Fibroblast of lung (primary cell): ENCODE data around the gene TSPAN3. TPM values are rescaled to one million over a fixed set of nuclear protein-coding genes. Genes with fewer than 3 reads are reported as not detected.

Experiments used
- DNase-seq, 2 donors: peaks; one replicate each; pipeline versions ENCODE4 v3.0.0 to v3.0.0-alpha.2; 2010; ENCODE audit warnings: low read depth in 2 of 2
- H2AFZ ChIP-seq: 2 replicates; pipeline ENCODE4 v1.5.1; 2012; ENCODE audit warnings: low read length, control low read depth, inconsistent platforms
- H3K27ac ChIP-seq: 2 replicates; pipeline ENCODE4 v1.5.1; 2011; ENCODE audit warnings: low read length, control low read depth; ENCODE audit not compliant: insufficient read depth
- H3K27me3 ChIP-seq: 2 replicates; pipeline ENCODE4 v1.5.1; 2011; ENCODE audit warnings: mild to moderate bottlenecking, low read length; ENCODE audit not compliant: control insufficient read depth, insufficient read depth
- H3K36me3 ChIP-seq: 2 replicates; pipeline ENCODE4 v1.5.1; 2011; ENCODE audit warnings: low read length; ENCODE audit not compliant: control insufficient read depth, insufficient read depth
- H3K4me1 ChIP-seq: 2 replicates; pipeline ENCODE4 v1.5.1; 2011; ENCODE audit warnings: low read length; ENCODE audit not compliant: control insufficient read depth, insufficient read depth; ENCODE audit errors: extremely low read depth
- H3K4me2 ChIP-seq: 2 replicates; pipeline ENCODE4 v1.5.1; 2011; ENCODE audit warnings: low read length, control low read depth; ENCODE audit not compliant: insufficient read depth; ENCODE audit errors: extremely low read depth
- H3K4me3 ChIP-seq, 4 experiments: fragments of 200-600 bp in 1 of 4; sonication (generic) in 1 of 4; replicated peaks in 1 of 4; 2 replicates each; pipeline ENCODE4 v1.5.1; 2011 to 2016; ENCODE audit warnings: low read length in 4 of 4, low read depth in 3 of 4, mild to moderate bottlenecking in 3 of 4, control low read depth in 2 of 4, inconsistent platforms in 1 of 4, mixed read lengths in 1 of 4; ENCODE audit not compliant: insufficient read depth in 1 of 4; ENCODE audit errors: control extremely low read depth in 1 of 4
- H3K79me2 ChIP-seq: 2 replicates; pipeline ENCODE4 v1.5.1; 2012; ENCODE audit warnings: mild to moderate bottlenecking, low read length, inconsistent platforms; ENCODE audit not compliant: control insufficient read depth, insufficient read depth
- H3K9ac ChIP-seq: 2 replicates; pipeline ENCODE4 v1.5.1; 2011; ENCODE audit warnings: mild to moderate bottlenecking, low read length, control low read depth; ENCODE audit not compliant: insufficient read depth
- H3K9me3 ChIP-seq: 2 replicates; pipeline ENCODE4 v1.5.1; 2012; ENCODE audit warnings: low read depth, low read length; ENCODE audit not compliant: control insufficient read depth, insufficient read depth
- H4K20me1 ChIP-seq: 2 replicates; pipeline ENCODE4 v1.5.1; 2011; ENCODE audit warnings: low read length; ENCODE audit not compliant: control insufficient read depth, insufficient read depth; ENCODE audit errors: extremely low read depth
- CTCF ChIP-seq, 2 donors: IDR thresholded peaks in 1 of 2; conservative IDR thresholded peaks in 1 of 2; 1 replicate in 1 of 2; 2 replicates in 1 of 2; pipeline ENCODE4 v1.5.1; 2011 to 2012; ENCODE audit warnings: low read length in 2 of 2, control low read depth in 1 of 2, inconsistent platforms in 1 of 2, low read depth in 1 of 2, mild to moderate bottlenecking in 1 of 2
- EZH2 ChIP-seq: IDR thresholded peaks from 2 replicates; pipeline ENCODE4 v1.5.1; 2012; ENCODE audit warnings: low read length, control low read depth, mild to moderate bottlenecking; ENCODE audit errors: missing control alignments
- polyA plus RNA-seq, 2 donors: library from polyadenylated mRNA; depleted of rRNA in 1 of 2; stranded (reverse) in 1 of 2; unstranded in 1 of 2; fragments of >200 nt; gene quantifications; 2 replicates each; pipeline ENCODE4 v1.2.1, GENCODE V29; 2011 to 2012; ENCODE audit warnings: missing spikeins in 1 of 2
- total RNA-seq: library from RNA; depleted of rRNA; stranded (reverse); fragments of >200 nt; gene quantifications from 2 replicates; pipeline ENCODE4 v1.2.1, GENCODE V29; 2014

The TSPAN3 gene
- total and polyA plus RNA-seq, 2 donors (not counting 1 experiment from before 2014, with no cell fraction given), result 225 to 472 TPM

- Histone ChIP-seq H2AFZ (no peak overlapping the region), H3K4me3 (no peak overlapping the region), H3K79me2 (no peaks in the 10 kb centered on the region), H3K4me2 (no peak overlapping the region), H3K36me3 (peaks cover 10% of the 10 kb centered on the region), H4K20me1 (no peaks in the 10 kb centered on the region), H3K9me3 (no peaks in the 10 kb centered on the region), H3K9ac (no peak overlapping the region), H3K27ac (no peak overlapping the region), H3K27me3 (no peaks in the 10 kb centered on the region), H3K4me1 (no peaks in the 10 kb centered on the region)
- DNase-seq, result no peak
- TF ChIP-seq CTCF (conservative IDR thresholded peaks at IDR 0.05 in 1 of 2, IDR thresholded peaks at IDR 0.05 in 1 of 2; ENCODE audit: low read depth in 1 of 2, low read length in 2 of 2) (no peak), EZH2 (no peak)
Measured at GRCh38 chr15:77032647-77033416, 38.1 kb downstream of the TSPAN3 start.

GRCh38 chr15:77032052-77032646 is 38.8 kb downstream of the TSPAN3 start:
- Histone ChIP-seq H3K27me3 (no peaks in the 10 kb centered on the region), H3K9ac (no peak overlapping the region), H3K4me1 (no peaks in the 10 kb centered on the region), H3K4me3 (no peak overlapping the region), H2AFZ (no peak overlapping the region), H3K79me2 (no peaks in the 10 kb centered on the region), H3K27ac (no peak overlapping the region), H3K9me3 (no peaks in the 10 kb centered on the region), H4K20me1 (no peaks in the 10 kb centered on the region), H3K36me3 (peaks cover 7% of the 10 kb centered on the region), H3K4me2 (no peak overlapping the region)
- TF ChIP-seq CTCF (conservative IDR thresholded peaks at IDR 0.05 in 1 of 2, IDR thresholded peaks at IDR 0.05 in 1 of 2; ENCODE audit: low read depth in 1 of 2, low read length in 2 of 2) (no peak), EZH2 (no peak)
- DNase-seq, result no peak

GRCh38 chr15:77031376-77032050 is 39.4 kb downstream of the TSPAN3 start:
- no peaks in the 10 kb centered on the region for H4K20me1 ChIP-seq
- H3K79me2 ChIP-seq, result no peaks in the 10 kb centered on the region
- no peak overlapping the region for H3K27ac ChIP-seq
- no peak overlapping the region for H3K9ac ChIP-seq
- TF ChIP-seq CTCF (conservative IDR thresholded peaks at IDR 0.05 in 1 of 2, IDR thresholded peaks at IDR 0.05 in 1 of 2; ENCODE audit: low read depth in 1 of 2, low read length in 2 of 2), result no peak
- TF ChIP-seq EZH2, result no peak
- H3K4me2 ChIP-seq, result no peak overlapping the region
- H3K36me3 ChIP-seq, result peaks cover 5% of the 10 kb centered on the region
- no peaks in the 10 kb centered on the region for H3K27me3 ChIP-seq
- H3K4me3 ChIP-seq, result no peak overlapping the region
- no peak for DNase-seq
- H2AFZ ChIP-seq, result no peak overlapping the region
- H3K4me1 ChIP-seq, result no peaks in the 10 kb centered on the region
- no peaks in the 10 kb centered on the region for H3K9me3 ChIP-seq
